Kidney tubule cell (primary cell): ENCODE results near the gene ROBO2.

Source experiments
- DNase-seq: peaks from one replicate; pipeline ENCODE4 v3.0.0-alpha.2; 2018; ENCODE audit warnings: low spot score

Gene ROBO2

DNA sequence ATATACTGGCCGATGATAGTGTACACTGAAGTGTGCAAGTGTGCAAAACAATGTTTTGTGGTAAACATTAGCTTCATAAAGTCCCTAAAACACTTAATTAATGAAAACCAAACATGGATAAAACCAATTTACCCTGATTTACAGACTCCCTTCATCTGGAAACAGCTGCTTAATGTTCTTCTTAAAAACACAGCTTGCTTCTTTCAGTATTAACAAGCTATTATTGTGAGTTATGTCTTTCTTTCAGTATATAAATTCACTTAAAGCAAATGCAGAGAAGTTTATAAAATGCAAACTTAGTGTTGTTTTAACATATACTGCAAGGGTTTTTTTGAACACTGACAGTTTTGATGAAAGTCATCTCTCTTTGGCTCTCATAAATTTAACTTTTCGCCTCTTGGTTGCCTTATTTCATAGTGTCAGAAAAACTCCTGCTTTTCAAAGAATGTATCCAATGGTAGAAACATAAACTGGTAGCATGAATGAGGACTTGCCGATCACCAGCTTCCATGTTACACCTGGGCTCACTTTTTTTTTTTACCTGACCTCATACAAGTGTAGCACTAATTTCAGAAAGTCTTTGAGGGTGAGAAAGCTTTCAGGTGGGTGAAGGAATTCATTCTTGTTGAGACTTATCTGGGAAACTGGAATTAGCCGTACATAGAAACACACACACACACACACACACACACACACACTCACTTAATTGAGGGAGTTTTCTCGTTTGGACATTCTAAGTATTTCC, 532.2 kb downstream of the ROBO2 start:
- no peak for DNase-seq

DNA sequence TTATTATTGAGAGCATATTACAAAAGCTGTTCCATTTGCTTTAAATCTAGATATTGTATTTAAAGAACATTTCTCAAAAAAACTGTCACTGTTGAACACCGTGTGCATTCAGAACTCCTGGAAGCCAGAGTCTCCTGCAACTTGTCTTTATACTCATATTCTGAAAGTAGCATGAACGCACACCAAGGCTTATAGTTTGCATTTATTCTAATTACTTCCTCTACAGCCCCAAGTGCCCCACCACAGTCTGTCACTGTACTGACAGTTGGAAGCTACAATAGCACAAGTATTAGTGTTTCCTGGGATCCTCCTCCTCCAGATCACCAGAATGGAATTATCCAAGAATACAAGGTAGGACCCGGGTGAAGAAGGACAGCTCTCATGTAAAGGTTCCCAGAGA, 537.4 kb downstream of the ROBO2 start:
- DNase-seq = no peak

DNA sequence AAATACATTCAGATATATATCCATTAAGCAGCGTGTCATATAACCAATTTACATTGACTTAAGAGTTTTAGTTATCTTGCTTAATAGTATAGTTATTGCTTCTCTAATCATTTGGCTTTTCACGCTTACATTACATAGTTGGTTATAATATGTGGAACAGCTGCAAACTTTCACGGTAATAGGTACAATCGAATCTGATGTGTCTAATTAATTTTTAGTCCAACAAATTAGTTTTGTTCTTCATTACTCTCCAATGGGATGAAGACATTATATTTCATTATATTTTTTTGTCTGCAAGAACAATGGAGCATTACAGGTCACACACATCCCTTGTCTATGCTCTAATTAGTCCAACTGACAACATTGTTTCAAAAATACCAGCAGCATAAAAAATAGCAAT, 546.3 kb downstream of the ROBO2 start:
- no peak for DNase-seq

DNA sequence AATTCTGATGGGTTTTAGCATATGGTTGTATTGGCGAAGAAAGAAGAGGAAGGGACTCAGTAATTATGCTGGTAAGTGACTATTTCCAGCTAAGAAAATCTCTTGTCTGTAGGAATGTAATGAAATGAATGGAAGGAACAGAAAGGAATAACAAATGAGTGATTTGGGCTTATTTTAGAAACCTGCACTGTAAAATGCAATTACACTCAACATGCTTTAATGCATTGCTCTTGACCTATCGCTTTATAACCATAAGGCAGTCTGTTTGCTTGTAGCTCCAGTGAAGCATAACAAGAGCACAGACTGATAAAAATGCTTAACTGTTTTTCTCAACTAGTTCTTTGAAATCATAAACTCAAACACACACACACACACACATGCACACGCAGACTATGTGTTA, 549.0 kb downstream of the ROBO2 start:
- no peak for DNase-seq

DNA sequence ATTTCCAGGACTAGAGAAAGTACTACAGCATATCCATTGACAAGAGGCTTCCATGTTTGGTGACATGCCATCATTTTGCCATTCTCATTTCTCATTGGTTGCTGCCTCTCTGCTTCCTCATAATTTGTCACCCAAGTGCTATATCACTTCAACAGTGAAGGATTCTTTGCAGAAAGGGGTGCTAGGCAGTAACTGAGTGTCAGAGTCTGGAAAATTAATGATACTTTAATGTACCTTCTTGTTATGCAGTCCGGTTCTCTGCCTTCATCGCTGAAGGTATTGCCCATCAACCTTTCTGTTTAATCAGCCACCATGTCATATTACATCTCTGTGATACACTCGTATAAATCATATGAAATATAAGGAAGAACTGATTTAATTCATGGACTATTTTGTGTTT, 550.3 kb downstream of the ROBO2 start:
- DNase-seq = no peak

DNA sequence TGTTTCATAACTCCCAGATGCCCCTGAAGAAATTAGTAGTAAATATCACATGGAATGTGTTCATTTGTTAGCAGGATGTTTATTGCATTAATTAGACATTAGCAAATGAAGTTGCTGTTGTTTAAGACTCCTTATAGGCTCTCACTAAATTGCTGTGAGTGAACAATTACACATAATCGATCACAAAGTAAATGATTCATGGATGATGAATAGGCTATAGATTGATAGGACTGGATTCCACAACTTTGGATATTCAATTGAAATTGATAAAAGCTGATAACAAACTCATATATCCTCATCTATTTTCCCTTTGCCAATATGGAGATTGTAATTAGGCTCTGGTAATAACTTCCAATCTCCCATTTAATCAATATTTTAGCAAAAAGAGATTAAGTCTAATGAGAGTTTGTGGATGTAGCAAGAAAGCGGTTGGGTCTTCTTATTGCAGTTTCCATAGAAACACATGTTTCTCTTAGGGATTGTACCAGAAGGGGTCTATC, 555.5 kb downstream of the ROBO2 start:
- no peak for DNase-seq

DNA sequence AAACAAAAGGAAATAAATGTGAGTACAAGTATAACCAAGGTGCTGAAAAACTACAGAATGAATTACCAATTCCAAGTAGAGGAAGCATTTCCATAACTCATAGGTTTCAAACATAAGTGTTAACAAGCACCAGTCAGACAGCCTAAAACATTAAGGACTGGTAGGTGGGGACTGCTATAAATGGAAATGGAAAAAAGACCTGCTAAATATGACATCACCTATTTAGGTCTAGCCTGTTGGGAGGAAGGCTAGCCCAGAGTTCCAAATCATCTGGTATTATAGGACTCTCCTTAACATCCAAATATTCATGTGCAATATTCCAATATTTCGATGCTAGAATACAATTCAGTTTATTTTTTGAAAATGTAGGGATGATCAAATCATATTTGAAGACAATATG, 560.0 kb downstream of the ROBO2 start:
- DNase-seq = no peak

DNA sequence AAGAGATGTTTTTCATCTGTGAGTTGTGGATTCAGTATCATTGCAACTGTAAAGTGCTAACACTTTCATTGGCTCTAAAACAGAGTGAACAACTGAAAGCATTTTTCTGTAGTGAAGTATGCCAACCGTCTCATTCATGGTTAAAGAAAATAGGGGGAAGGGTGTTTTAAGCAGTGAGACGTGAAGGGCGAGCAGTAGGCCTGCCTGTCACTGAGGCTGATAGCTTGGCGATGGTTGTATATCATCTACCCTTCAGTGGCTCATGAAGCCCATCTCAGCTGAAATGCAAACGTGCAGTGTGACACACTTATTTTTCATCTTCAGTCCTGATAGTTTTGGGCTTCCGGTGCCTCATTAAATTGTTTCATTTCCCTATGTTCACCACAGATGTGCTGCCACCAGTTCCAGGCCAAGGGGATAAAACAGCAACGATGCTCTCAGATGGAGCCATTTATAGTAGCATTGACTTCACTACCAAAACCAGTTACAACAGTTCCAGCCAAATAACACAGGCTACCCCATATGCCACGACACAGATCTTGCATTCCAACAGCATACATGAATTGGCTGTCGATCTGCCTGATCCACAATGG, 562.0 kb downstream of the ROBO2 start:
- no peak for DNase-seq

DNA sequence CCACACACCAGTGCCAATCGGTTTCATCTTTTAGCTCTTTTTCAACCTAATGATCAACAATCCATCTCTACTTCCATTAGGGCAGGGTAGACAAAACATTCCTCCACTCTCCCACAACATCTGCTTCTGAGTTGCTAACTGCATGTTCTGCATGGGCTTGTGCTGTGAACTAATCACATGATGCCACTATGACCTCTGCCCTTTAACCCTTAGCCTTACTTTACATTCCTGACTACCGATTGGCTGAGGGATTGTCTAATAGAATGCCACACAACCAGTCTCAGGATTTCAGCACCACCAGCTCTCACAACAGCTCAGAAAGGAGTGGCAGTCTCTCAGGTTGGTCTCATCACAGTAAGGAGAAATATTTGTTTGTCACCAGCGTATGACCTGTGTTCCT, 562.8 kb downstream of the ROBO2 start:
- no peak for DNase-seq

DNA sequence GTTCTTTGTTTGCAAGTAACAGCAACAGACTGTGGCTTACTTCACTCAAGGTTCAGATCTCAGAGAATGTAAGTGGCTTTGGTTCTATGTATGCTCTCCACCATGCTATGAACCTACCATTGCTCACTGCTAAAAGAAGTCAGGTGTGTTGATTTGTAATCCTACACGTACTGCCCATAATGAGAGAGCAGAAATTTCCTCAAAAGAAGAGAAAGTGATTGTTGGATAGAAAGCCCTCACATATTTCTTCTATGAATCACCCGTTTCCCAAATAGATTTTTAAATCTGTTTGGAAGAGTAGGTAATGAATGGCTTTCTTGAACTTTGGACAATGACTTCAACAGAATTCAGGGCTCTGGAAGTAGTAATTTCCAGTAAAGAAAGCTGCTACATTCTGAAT, 565.4 kb downstream of the ROBO2 start:
- DNase-seq = peak; percentile 52

DNA sequence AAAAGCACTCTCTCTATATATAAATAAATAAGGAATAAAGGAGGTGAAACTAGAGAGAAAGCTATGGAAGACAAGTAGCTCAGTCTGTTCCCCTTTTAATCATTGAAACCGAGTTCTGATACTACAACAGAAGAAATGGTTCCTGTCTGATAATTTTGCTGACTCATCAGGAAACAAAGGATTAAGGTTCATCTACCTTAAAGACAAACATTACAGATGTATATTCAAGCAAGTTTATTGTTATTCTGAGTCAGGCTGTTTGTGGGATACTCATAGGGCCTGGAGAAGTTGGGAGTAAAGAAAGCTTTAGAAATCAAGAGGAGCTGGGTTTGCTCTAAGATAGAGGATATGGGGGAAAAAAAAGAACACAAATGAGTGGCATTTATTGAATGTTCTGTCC, 566.0 kb downstream of the ROBO2 start:
- DNase-seq = peak; percentile 36

DNA sequence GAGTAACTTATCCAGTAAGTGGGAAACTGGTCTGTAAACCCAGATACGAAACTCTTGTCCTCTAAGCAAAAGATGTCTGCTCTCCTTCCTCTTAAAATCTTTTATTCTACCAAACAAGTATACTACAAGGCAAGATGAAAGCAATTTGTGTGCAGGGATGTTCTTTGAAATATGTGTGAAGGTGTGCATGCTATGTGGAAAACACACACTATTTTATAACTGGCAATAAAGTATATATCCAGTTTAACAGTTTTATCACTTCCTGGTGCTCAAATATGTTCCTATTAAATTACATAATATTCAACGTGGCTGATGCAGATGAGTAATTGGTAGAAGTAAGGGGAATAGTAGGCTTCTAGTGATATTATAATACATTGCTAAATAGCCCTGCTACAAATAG, 566.5 kb downstream of the ROBO2 start:
- DNase-seq = no peak

DNA sequence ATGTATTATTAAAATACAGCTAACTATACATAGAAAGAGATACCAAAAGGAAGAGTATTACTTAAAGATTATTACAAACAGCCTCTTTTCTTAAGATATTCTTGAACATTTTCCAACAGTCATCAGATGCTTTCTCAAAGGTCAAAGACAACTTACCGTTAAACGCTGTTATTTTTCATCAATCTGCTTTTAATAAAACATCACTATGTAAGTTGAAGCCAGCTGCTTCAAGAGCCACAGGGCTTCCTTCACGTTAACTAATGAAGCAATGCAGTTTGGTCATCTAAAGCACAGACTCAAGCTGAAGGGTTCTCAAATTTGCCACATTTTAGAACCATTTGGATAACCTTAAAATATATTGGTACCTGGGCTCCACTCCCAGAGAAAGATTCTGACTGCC, 578.8 kb downstream of the ROBO2 start:
- DNase-seq = no peak

DNA sequence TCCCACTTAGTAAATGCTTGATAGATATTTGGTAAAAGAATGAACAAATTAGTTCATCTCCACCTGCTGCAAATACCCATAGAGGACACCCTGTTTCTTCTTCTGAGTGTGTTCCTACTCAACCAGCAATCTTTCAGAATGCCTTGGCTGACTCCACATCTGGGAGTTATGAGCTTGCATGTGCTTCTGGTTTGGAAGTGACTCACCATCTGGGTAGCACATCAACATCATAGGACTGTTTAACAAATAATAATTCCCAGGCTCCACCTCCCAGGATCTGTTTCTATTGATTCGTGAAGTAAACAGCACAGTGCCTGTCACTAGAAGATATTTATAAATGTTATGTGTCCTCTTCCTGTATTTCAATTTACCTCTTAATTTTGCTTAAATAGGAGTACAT, 580.1 kb downstream of the ROBO2 start:
- DNase-seq = peak; percentile 14

DNA sequence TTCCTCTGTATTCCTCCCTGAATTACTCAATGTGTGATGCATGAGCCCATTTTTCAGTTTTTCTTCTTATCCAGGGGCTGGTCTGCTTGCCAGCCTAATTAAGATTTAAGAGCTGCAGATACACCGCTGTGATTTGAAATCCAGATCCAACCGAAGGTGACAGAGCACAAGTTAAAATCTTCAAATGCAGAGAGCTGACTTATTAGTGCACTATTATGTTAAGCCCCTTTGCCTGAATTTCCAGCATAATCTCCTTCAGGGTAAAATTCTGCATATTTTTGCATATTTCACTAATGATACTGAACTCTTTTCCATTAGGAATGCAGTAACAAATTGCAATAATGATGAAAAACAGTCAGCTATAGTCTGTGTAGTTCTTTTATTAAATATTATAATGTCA, 583.6 kb downstream of the ROBO2 start:
- DNase-seq = no peak

DNA sequence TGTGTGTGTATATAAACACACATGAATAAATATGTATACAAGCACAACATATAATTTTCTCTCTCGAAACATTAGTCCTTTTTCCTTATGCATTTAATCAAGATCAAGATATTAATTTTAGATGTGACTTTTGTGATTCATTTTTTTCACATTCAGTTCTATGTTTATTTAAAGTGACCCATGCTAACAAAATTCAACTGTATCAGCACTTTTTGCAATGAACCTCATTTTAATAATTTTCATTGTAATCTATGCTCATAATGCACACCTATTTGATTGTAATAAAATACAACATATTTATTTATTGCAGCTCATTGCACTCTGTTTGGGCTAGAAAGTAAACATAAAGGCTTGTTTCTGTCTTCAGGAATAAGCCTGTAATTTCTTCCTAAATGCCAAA, 586.3 kb downstream of the ROBO2 start:
- DNase-seq = no peak

DNA sequence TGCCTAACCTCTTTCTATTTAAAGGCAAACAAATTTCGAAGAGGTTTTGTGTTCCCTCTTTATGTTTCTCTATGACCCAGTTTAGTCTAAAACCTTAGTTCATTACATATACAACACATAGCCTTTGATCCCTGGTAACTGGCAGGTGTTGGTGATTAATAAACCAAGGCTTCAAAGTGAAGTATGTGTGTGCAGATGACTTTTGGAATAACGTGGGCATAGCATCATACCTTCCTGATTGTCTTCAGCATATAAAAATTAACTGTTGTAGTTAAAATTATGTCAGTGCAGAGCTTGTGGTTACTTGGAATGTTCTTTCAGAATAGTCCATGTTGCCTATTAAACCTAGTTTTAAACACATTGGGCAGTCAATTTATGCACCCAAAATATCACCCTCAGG, 608.3 kb downstream of the ROBO2 start:
- peak; percentile 26 for DNase-seq

DNA sequence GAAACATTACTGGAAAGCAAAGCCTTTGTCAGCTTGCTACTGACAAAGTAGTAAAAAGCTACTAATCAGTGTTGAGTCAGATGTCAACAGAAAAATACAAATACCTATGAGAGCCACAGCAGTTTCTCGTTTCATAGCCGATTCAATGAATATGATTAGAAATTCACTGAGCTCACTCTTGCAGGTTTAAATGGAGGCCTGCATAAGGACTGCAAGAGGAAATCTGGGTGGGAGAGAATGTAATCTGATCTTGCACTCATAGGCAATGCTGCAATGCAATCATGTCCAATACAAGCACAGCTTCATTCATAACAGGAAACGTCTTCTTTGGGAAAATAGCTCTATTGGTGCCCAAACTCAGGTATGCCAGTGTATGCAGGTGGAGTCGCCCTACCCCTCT, 608.8 kb downstream of the ROBO2 start:
- DNase-seq = no peak

DNA sequence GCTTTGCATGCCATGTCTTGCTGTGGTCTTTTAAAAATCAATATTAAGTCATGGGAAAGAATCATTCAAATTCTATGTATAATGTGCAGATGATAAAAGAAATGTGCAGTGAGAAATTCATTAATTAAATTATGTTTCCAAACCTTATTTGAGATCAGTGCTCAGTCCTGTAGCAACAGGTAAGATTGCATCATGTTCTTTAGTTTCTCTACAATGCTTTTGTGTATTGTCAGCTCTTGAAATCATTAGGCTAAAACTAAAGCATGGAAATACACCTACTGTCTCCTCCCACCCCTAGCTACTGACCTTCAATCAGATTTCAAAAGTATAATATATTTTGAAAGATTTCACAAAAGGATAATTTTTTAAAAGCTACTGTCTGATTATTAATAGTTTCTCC, 612.7 kb downstream of the ROBO2 start:
- DNase-seq = no peak

DNA sequence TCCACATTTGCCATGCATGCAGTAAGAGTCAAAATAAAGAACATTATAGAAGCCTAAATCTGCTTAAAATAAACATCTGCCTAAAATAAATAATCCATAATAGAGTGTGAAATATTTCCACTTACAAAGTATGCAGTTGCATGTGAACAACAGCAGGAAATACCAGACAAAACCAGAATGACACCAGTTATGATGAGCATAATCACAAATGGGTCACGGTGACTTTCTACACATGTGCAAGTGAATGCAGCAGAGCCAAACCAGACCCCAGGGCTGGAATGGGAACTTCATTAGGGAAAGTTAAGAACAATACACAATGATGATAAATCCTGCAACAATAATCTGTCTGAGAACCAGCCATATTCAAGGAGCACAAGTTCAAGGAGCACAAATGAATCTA, 615.5 kb downstream of the ROBO2 start:
- no peak for DNase-seq

DNA sequence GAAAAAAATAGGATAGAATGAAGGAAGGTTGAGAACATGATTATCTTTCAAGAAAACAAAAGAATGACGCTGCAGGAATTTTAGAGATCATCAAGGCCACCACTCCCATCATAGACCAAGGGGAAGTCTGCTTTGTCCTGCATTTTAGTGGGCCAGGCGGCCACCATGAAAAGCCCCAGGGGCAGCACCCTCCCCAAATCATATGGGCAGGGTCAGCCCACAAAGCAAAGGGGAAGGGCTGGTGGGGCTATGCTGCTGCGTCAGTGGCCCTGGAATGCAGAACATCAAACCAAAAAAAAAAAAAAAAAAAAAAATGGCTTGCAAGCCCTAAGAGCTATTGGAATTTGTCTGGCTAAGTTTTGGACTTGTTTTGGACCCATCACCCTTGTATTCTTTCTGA, 620.8 kb downstream of the ROBO2 start:
- no peak for DNase-seq

DNA sequence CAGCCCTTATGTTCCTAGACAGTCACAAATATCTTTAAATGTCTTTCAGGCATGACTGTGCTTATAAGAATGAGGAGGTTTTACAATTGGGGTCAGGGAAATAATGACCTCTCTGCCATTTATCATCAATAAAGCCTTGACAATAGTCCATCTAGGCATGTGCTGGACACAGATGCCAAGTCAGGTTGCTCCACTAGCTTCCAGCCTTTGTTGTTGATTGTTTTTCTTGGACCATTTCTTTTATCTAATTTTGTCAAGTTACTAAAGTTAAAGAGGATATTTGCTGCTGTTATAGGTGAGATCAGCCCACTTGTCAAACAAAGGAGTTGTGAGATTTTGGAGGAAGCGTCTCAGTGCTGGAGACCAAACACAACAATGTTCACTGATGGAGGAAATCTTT, 628.0 kb downstream of the ROBO2 start:
- DNase-seq = peak; percentile 2

DNA sequence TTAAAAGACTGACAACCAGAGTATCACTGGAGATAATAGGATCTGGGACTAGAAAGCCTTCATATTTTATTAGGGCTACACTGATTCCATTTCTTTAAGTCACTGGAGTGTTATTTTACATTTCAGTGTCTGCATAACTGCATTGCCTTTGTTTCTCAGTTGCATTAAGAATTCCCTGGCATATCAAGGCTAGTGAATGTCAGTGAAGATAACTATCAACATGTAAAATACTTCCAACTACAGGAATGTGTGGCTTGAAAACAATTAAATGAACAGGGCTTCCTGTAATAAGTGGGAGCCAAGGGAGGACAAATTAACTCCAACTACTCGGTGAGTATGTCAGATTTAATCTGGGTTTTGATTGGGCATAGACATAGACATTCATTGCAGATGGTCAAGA, 628.5 kb downstream of the ROBO2 start:
- DNase-seq = no peak

DNA sequence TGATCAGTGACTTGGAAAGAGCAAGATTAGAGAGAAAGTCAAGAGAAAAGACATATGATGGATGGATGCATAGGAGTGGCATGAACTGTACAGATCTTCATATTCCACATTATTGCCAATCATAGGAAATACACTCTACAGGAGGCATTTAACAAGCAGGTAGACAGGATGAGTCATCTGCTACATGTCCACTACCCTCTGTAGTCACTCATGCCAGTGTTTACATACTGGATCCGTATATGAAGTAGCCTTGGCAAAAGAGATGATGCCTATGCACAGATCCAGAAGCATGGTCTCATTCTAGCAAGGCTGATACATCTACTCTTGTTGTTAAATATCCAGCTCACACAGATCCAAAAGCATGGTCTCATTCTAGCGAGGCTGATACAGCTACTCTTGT, 632.1 kb downstream of the ROBO2 start:
- DNase-seq = peak; percentile 4
